Caco-2 (cell line): Measurements from ENCODE around the gene STK24. TPM values are rescaled to one million over a fixed set of nuclear protein-coding genes. Genes with fewer than 3 reads are reported as not detected.

Experiments
- BruUV-seq: library from RNA; stranded (reverse); fragments of 400-500 nt; replicated peaks from 2 replicates; lab custom pipeline; 2021; lab: Mats Ljungman, UMichigan
- CTCF ChIA-PET: fragments of 300-600 bp; sonication (Branson Sonifier 250); formaldehyde crosslinking; loops from one replicate; lab custom pipeline; 2022; ENCODE audit warnings: antibody characterized with exemption; lab: Charles Lee
- POLR2A ChIA-PET: fragments of 300-600 bp; sonication (Branson Sonifier 250); formaldehyde crosslinking; loops from one replicate; lab custom pipeline; 2022; ENCODE audit warnings: antibody characterized with exemption; lab: Charles Lee
- DNase-seq, 2 experiments: peaks; one replicate each; pipeline versions ENCODE4 v3.0.0 to v3.0.0-alpha.2; 2020 to 2022
- H3K27me3 ChIP-seq: replicated peaks from 2 replicates; pipeline ENCODE4 v1.6.0; 2011; ENCODE audit warnings: low read length; ENCODE audit not compliant: control insufficient read depth, insufficient read depth
- H3K36me3 ChIP-seq: 2 replicates; pipeline ENCODE4 v1.5.1; 2011; ENCODE audit warnings: low read length; ENCODE audit not compliant: control insufficient read depth, insufficient read depth
- H3K4me1 ChIP-seq: fragments of 250-450 bp; sonication (Bioruptor Pico); 2 replicates; pipeline ENCODE4 v1.5.1; 2020; ENCODE audit warnings: mild to moderate bottlenecking
- H3K4me3 ChIP-seq: 2 replicates; pipeline ENCODE4 v1.5.1; 2011; ENCODE audit warnings: low read depth, mild to moderate bottlenecking, control low read depth, low read length
- H3K9me3 ChIP-seq: fragments of 250-450 bp; sonication (Bioruptor Pico); 2 replicates; pipeline ENCODE4 v1.5.1; 2020; ENCODE audit warnings: mild to moderate bottlenecking, moderate library complexity
- H3K27ac Mint-ChIP-seq: one replicate; pipeline ENCODE4 v1.8.0; 2022; ENCODE audit warnings: mixed read lengths; ENCODE audit not compliant: unreplicated experiment
- H3K27me3 Mint-ChIP-seq: one replicate; pipeline ENCODE4 v1.8.0; 2022; ENCODE audit warnings: mixed read lengths; ENCODE audit not compliant: insufficient read depth, unreplicated experiment
- H3K36me3 Mint-ChIP-seq: one replicate; pipeline ENCODE4 v1.8.0; 2022; ENCODE audit warnings: mild to moderate bottlenecking, mixed read lengths; ENCODE audit not compliant: insufficient read depth, unreplicated experiment
- H3K4me1 Mint-ChIP-seq: one replicate; pipeline ENCODE4 v1.8.0; 2022; ENCODE audit warnings: low read depth, mixed read lengths; ENCODE audit not compliant: unreplicated experiment
- H3K4me3 Mint-ChIP-seq: one replicate; pipeline ENCODE4 v1.8.0; 2022; ENCODE audit warnings: mild to moderate bottlenecking, moderate library complexity, mixed read lengths; ENCODE audit not compliant: unreplicated experiment
- H3K9me3 Mint-ChIP-seq: one replicate; pipeline ENCODE4 v1.8.0; 2022; ENCODE audit warnings: mixed read lengths; ENCODE audit not compliant: unreplicated experiment
- intact Hi-C: fragments of 100-400 bp; cut with micrococcal nuclease; formaldehyde crosslinking; loops from one replicate; pipeline ENCODE4 v1.10.0; 2022; ENCODE audit not compliant: unreplicated experiment
- total RNA-seq: library from RNA; stranded (reverse); gene quantifications from 2 replicates; pipeline ENCODE4 v1.2.3, GENCODE V29; 2022
- TF ChIP-seq, protein P1 (sequence below), 2 experiments: fragments of 200-600 bp in 1 of 2; IDR thresholded peaks; 1 replicate in 1 of 2; 2 replicates in 1 of 2; pipeline versions ENCODE4 v1.5.1 to v1.8.0; 2011 to 2022; ENCODE audit warnings: antibody characterized with exemption in 1 of 2, control low read depth in 1 of 2, inconsistent platforms in 1 of 2, low read depth in 1 of 2, low read length in 1 of 2, mild to moderate bottlenecking in 1 of 2, moderate library complexity in 1 of 2; ENCODE audit not compliant: insufficient read depth in 1 of 2, severe bottlenecking in 1 of 2, unreplicated experiment in 1 of 2

Gene STK24
- total RNA-seq, 1 experiment from 2014 or later: 253 TPM

DNA sequence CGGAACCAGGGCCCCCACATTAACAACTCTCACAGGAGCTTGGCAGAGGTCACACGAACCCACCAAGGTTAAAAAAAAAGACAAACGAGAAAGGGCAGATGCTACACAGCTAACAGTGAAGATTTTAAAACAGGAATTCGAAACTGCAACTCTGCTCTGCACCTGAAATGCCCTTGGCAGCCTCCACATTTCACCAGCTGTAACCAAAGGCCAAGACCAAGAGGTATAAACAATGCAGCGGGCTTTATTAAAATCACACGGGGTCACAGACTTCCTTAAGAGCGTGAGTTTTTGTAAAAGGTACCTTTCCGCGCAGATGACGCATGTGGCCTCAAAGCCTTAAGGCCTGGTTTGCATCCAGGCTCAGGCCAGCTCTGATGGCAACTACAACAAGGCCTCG lies 88.2 kb downstream of the STK24 start:
- H3K27ac Mint-ChIP-seq: no peak overlapping the region
- H3K9me3 Mint-ChIP-seq: no peaks in the 10 kb centered on the region
- H3K9me3 ChIP-seq: no peaks in the 10 kb centered on the region
- no TSS peak for BruUV-seq
- H3K4me1 ChIP-seq: peaks cover 48% of the 10 kb centered on the region
- H3K4me3 ChIP-seq: no peak overlapping the region
- H3K36me3 Mint-ChIP-seq: peaks cover 80% of the 10 kb centered on the region
- TF ChIP-seq, protein P1, sequence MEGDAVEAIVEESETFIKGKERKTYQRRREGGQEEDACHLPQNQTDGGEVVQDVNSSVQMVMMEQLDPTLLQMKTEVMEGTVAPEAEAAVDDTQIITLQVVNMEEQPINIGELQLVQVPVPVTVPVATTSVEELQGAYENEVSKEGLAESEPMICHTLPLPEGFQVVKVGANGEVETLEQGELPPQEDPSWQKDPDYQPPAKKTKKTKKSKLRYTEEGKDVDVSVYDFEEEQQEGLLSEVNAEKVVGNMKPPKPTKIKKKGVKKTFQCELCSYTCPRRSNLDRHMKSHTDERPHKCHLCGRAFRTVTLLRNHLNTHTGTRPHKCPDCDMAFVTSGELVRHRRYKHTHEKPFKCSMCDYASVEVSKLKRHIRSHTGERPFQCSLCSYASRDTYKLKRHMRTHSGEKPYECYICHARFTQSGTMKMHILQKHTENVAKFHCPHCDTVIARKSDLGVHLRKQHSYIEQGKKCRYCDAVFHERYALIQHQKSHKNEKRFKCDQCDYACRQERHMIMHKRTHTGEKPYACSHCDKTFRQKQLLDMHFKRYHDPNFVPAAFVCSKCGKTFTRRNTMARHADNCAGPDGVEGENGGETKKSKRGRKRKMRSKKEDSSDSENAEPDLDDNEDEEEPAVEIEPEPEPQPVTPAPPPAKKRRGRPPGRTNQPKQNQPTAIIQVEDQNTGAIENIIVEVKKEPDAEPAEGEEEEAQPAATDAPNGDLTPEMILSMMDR (IDR thresholded peaks at IDR 0.05; ENCODE audit: insufficient read depth in 1 of 2, low read depth in 1 of 2, low read length in 1 of 2, severe bottlenecking in 1 of 2, unreplicated experiment in 1 of 2): no peak
- ChIA-PET POLR2A (no interaction called here), CTCF (no interaction called here)
- H3K27me3 Mint-ChIP-seq: no peaks in the 10 kb centered on the region
- no peaks in the 10 kb centered on the region for H3K27me3 ChIP-seq
- DNase-seq: no peak
- no peaks in the 10 kb centered on the region for H3K36me3 ChIP-seq
- H3K4me3 Mint-ChIP-seq: no peak overlapping the region
- intact Hi-C loops: loop anchor here (5.0 kb wide), 1 partner anchor 54 kb away; no protein-coding TSS in a partner anchor
- H3K4me1 Mint-ChIP-seq: peaks cover 57% of the 10 kb centered on the region

GRCh38 chr13:98487522-98487921 lies 89.4 kb downstream of the STK24 start:
- H3K27me3 ChIP-seq: no peaks in the 10 kb centered on the region
- Mint-ChIP-seq H3K9me3 (no peaks in the 10 kb centered on the region), H3K4me1 (peaks cover 63% of the 10 kb centered on the region), H3K27ac (peak overlapping the region; percentile 16), H3K4me3 (no peak overlapping the region), H3K27me3 (no peaks in the 10 kb centered on the region), H3K36me3 (peaks cover 84% of the 10 kb centered on the region)
- peaks cover 47% of the 10 kb centered on the region for H3K4me1 ChIP-seq
- DNase-seq: no peak
- no peaks in the 10 kb centered on the region for H3K36me3 ChIP-seq
- intact Hi-C loops: loop anchor here (5.0 kb wide), 1 partner anchor 55 kb away; no protein-coding TSS in a partner anchor
- ChIA-PET POLR2A (interaction anchor here (0.6 kb wide), 1 partner anchor 360 kb away, joined by 3 read pairs; no protein-coding TSS in a partner anchor), CTCF (no interaction called here)
- no peak overlapping the region for H3K4me3 ChIP-seq
- TF ChIP-seq, protein P1 (IDR thresholded peaks at IDR 0.05; ENCODE audit: insufficient read depth in 1 of 2, low read depth in 1 of 2, low read length in 1 of 2, severe bottlenecking in 1 of 2, unreplicated experiment in 1 of 2): no peak
- BruUV-seq: no TSS peak
- H3K9me3 ChIP-seq: no peaks in the 10 kb centered on the region

- Histone ChIP-seq H3K4me3 (no peak overlapping the region), H3K27me3 (no peaks in the 10 kb centered on the region), H3K4me1 (peaks cover 47% of the 10 kb centered on the region), H3K9me3 (no peaks in the 10 kb centered on the region), H3K36me3 (no peaks in the 10 kb centered on the region)
- intact Hi-C loops: loop anchor here (5.0 kb wide), 1 partner anchor 55 kb away; no protein-coding TSS in a partner anchor
- no peak overlapping the region for H3K4me3 Mint-ChIP-seq
- H3K36me3 Mint-ChIP-seq: peaks cover 81% of the 10 kb centered on the region
- H3K9me3 Mint-ChIP-seq: no peaks in the 10 kb centered on the region
- CTCF ChIA-PET: interaction anchor here (1.0 kb wide), 1 partner anchor 186 kb away, joined by 3 read pairs; no protein-coding TSS in a partner anchor
- POLR2A ChIA-PET: no interaction called here
- TF ChIP-seq, protein P1 (IDR thresholded peaks at IDR 0.05; ENCODE audit: insufficient read depth in 1 of 2, low read depth in 1 of 2, low read length in 1 of 2, severe bottlenecking in 1 of 2, unreplicated experiment in 1 of 2): no peak
- H3K27me3 Mint-ChIP-seq: no peaks in the 10 kb centered on the region
- no TSS peak for BruUV-seq
- no peak overlapping the region for H3K27ac Mint-ChIP-seq
- peaks cover 60% of the 10 kb centered on the region for H3K4me1 Mint-ChIP-seq
- DNase-seq: no peak
Observed at GRCh38 chr13:98487016-98487415, 89.9 kb downstream of the STK24 start.
